GM18499 (cell line): ENCODE data around the gene AFF4.
"Not testable (repeated sequence)": the region's sequence is repeated elsewhere in the genome, so short reads cannot be mapped to it uniquely, and the experiment has no call there.

Experiments
- ATAC-seq: cut with Tn5 transposase; IDR thresholded peaks from one replicate; pipeline ENCODE4 v1.9.1; 2021; ENCODE audit warnings: moderate number of reproducible peaks; ENCODE audit not compliant: insufficient read depth, unreplicated experiment

Gene AFF4

GRCh38 chr5:132961123-132961815 lies 2.2 kb downstream of the AFF4 start:
- not testable (repeated sequence) for ATAC-seq

DNA sequence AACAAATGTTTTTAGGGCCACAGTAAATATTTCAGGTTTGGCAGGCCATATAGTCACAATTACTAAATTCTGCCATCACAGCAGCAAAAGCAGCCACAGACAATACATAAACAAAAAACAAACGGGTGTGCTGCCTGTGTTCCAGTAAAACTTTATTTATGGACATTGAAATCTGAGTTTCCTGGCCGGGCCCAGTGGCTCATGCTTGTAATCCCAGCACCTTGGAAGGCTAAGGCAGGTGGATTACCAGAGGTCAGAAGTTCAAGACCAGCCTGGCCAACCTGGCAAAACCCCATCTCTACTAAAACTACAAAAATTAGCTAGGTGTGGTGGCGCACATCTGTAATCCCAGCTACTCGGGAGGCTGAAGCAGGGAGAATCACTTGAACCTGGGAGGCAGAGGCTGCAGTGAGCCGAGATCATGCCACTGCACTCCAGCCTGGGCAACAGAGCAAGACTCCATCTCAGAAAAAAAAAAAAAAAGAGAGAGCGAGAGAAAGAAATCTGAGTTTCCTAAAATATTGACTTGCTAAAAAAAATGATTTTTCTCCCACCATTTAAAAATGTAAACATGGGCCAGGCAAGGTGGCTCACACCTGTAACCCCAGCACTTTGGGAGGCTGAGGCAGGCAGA lies 7.2 kb downstream of the AFF4 start:
- not testable (repeated sequence) for ATAC-seq

- no peak for ATAC-seq
These were observed 9.7 kb downstream of the AFF4 start for GRCh38 chr5:132953710-132954109.

- no peak for ATAC-seq
These were observed 10.6 kb downstream of the AFF4 start for GRCh38 chr5:132952829-132953228.

DNA sequence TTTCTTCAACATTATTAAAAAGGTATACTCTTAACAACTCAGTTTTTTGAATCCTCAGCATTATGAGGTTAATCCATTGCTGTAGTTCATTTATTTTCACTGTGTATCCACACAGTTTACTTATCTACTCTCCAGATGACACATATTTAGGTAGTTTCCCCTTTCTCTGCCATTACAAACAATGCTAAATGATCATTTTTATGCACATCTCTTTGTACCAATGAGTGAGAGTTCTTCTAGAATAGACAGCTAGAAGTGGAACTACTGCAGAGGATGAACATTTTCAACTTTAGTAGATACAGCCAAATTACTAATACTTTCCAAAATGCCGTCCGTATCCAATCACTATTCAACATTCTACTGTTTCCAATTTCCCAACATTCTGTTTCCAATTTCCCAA lies 11.5 kb downstream of the AFF4 start:
- no peak for ATAC-seq

GRCh38 chr5:132949136-132949535 lies 14.3 kb downstream of the AFF4 start:
- no peak for ATAC-seq

DNA sequence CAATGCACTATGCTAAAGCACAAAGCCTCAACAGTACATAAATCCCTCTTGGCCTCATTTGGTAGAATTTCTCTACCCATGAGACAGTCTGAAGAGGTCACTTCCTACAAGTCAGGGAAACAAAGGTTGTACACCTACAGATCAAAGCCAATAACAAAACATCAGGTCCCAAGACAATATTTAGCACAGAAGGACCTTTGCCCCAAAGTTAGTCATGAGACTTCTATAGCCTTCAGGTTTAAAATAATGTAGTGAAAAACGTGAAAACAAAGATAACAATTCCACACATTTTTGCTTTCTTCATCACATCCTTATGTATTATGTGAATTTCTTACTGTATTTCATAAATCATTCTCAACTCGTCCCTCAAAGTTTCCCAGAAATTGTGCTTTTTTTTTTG lies 15.8 kb downstream of the AFF4 start:
- no peak for ATAC-seq

DNA sequence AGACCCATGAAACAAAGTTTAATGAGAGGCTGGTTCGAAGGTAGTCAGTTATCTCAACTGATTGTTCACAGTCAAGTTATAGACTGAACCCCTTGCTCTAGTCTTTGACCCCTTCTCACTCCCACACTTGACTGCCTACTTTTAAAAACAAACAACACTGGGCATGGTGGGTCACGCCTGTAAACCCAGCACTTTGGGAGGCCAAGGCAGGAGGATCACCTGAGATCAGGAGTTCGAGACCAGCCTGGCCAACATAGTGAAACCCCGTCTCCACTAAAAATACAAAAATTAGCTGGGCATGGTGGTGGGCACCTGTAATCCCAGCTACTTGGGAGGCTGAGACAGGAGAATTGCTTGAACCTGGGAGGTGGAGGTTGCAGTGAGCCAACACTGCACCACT lies 18.1 kb downstream of the AFF4 start:
- ATAC-seq, result not testable (repeated sequence)

GRCh38 chr5:132943362-132944022 lies 19.9 kb downstream of the AFF4 start:
- ATAC-seq, result no peak

- ATAC-seq, result no peak
These were observed 22.1 kb downstream of the AFF4 start for GRCh38 chr5:132941331-132941730.

DNA sequence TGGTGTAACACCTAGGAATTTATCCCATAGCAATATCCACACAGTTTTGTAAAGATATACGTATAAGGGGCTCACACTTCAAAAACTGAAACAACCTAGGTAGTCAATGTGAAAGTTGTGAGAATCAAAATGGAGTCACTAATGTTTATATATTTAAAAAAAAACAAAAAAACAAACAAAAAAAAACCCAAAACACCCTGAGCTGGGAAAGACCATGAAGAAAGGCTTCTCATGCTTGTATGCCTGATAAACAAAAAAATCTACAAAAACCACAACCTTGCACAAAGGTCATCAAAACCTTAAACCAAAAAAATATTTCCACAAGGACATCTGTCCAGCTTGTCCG lies 35.4 kb downstream of the AFF4 start:
- no peak for ATAC-seq

DNA sequence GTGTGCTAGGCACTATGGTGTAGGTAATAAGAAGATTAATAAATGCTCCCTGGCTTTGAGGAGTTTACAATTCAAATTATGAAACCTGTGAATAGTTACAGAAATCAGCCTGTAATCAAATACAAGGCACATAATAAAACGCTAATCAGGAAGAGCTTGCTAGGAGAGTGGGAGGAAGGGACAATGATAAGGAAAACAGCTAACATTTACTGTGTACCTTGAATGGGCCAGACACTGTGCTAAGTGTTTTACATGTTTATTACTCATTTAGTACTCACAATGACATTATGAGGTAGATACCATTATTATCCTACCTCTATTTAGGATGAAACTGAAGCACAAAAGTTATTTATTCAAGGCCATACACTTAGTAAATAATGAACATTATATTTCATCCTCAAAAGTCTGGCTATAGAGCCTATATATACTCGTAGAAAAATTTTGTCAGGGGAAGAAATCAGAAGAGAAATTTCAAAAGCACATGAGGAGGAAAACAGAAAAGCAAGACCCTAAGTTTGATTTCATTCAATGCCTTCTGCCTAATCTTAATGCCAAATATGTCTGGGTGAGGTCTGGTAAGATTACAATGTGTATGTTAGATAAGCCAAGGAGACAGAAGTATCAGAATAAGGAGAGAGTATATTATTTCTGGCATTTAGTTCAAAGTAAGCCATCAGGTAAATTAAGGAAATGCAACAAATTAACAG lies 35.9 kb downstream of the AFF4 start:
- ATAC-seq, result no peak

DNA sequence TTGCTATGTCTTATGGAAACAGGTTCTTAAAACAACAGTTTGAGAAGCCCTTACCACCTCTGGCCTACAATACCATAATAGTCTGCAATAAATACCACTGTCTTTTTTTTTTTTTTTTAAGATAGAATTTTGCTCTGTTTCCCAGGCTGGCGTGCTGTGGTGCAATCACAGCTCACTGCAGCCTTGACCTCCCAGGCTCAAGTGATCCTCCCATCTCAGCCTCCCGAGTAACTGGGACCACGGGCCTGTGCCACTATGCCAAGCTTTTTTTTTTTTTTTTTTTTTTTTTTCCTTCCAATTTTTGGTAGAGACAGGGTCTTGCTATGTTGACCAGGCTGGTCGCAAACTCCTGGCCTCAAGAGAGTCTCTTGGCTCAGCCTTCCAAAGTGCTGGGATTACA lies 37.0 kb downstream of the AFF4 start:
- no peak for ATAC-seq

DNA sequence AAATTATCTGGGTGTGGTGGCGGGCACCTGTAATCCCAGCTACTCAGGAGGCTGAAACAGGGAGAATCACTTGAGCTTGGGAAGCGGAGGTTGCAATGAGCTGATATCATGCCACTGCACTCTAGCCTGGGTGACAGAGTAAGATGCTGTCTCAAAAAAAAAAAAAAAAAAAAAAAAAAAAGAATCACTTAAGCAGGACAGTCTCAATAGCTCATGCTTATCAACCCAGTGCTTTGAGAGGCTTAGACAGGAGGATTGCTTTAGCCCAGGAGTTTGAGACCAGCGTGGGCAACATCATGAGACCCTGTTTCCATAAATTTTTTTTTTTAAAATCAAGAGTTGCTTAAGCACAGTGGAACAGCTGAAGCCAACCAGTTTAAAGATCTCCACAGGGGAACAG lies 47.3 kb downstream of the AFF4 start:
- ATAC-seq, result no peak

DNA sequence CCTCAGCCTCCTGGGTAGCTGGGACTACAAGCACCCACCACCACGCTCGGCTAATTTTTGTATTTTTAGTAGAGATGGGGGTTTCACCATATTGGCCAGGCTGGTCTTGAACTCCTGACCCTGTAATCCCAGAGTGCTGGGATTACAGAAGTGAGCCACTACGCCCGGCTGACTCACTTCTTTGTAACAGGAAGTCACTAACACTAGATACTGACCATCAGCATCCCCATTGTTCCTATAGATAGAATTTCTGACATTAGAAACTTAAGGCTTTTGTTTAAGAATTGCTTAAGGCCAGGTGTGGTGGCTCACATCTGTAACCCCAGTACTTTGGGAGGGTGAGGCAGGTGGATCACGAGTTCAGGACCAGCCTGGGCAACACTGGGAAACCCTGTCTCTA lies 47.8 kb downstream of the AFF4 start:
- ATAC-seq, result no peak

DNA sequence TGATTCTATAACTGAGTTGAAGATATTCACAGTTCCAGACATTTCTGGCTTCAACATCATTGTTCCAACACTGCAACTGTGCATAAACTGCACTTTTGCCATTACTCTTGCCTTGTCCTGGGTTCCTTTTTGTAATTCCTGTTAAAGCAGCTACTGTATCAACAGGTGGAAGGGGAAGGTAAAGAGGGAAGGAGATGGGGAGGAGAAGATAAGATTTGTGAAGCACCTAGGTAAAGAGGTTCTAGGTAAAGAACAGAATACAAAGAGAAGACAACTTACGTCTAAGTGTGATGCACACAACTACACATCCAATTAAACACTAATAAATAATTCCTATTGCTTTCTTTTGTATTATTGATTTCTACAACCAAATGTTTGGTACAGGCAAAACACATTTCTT lies 53.7 kb downstream of the AFF4 start:
- ATAC-seq, result no peak

- no peak for ATAC-seq
These were observed 56.3 kb downstream of the AFF4 start for GRCh38 chr5:132907161-132907560.

DNA sequence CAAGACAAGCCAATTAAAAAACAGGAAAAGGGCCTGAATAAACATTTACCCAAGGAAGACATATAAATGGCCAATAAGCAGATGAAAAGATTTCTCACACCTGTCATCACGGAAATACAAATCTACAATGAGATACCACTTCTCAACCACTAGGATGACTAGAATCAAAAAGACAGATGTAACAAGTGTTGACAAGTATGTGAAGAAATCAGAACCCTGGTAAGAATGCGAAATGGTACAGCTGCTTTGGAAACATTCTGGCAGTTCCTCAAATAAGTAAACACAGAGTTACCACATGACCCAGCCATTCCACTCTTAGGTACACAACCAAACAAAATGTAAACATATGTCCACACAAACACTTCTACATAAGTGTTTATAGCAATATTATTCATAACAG lies 57.5 kb downstream of the AFF4 start:
- no peak for ATAC-seq

DNA sequence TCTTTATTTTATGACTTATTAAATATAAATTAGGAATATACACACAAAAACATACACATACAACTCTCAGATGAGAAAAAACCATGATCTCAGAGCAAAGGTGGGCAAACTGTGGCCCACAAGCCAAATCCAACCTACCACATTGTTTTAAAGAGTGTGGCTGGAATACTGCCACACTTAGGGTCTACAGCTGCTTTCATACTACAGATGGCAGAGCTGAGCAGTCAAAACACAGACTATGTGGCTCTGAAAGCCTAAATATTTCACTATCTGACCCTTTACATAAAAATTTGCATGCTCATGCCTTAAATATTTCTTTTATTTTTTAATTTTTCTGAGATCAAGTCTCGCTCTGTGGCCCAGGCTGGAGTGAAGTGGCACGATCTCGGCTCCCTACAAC lies 61.7 kb downstream of the AFF4 start:
- no peak for ATAC-seq

DNA sequence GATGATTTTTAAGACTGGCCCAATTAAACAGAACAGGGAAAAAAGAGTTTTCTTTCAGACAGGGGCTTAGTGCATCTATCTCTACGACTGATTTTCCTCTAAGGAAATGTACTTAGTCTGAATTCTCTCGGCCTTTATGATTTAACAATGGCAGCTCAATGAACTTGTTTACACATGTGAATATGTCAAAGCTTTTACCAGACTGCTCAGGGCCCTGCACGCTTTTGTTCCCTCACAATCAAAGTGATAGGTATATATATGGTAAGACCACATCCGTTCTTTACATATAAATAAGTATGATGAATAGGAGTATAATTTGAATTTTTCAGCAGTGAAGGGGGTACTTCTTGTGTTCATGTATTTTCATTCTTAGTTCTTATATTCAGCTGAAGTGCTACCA lies 62.4 kb downstream of the AFF4 start:
- no peak for ATAC-seq

DNA sequence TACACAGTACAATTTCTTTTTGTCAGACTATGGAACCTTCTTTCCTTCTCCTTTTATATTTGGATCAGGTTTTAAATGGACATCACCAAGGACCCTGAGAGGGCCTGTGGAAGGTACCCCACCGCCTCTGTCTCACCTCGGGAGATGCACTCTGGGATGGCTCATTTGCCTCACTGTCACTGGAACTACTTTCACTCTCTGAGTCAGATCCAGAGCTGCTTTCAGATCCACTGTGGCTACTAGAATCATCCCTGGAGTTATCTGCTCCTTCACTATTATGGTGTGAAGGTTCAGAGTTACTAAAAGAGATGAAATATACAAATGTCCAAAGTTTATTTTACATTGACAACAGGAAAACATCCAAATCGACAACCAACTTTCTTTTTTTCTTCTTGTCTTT lies 65.3 kb downstream of the AFF4 start:
- no peak for ATAC-seq
